Uterus (tissue), 4 donors: ENCODE data around the gene MAP3K5. TPM values are rescaled to one million over a fixed set of nuclear protein-coding genes. Genes with fewer than 3 reads are reported as not detected.

ENCODE experiments used
- DNase-seq, 2 donors: peaks; one replicate each; pipeline ENCODE4 v3.0.0-alpha.2; 2019 to 2020
- H3K27ac ChIP-seq, 2 donors: fragments of 200-600 bp; sonication (generic); 1 replicate in 1 of 2; 2 replicates in 1 of 2; pipeline ENCODE4 v1.5.1; 2016 to 2018
- H3K27me3 ChIP-seq, 2 donors: fragments of 200-600 bp; sonication (generic); one replicate each; pipeline ENCODE4 v1.5.1; 2018 to 2019; ENCODE audit warnings: control low read depth in 1 of 2
- H3K36me3 ChIP-seq, 2 donors: fragments of 200-600 bp; sonication (generic); one replicate each; pipeline ENCODE4 v1.5.1; 2019; ENCODE audit warnings: control low read depth in 1 of 2
- H3K4me1 ChIP-seq, 2 donors: fragments of 200-600 bp; sonication (generic); one replicate each; pipeline ENCODE4 v1.5.1; 2018 to 2019; ENCODE audit warnings: control low read depth in 1 of 2
- H3K4me3 ChIP-seq, 2 donors: fragments of 200-600 bp; sonication (generic); 1 replicate in 1 of 2; 2 replicates in 1 of 2; pipeline ENCODE4 v1.5.1; 2018 to 2019; ENCODE audit warnings: mild to moderate bottlenecking in 1 of 2
- H3K9me3 ChIP-seq, 2 donors: fragments of 200-600 bp; sonication (generic); one replicate each; pipeline ENCODE4 v1.5.1; 2019; ENCODE audit warnings: control low read depth in 1 of 2
- POLR2A ChIP-seq, 2 donors: fragments of 450-650 bp; IDR thresholded peaks; one replicate each; pipeline ENCODE4 v1.6.1; 2016; ENCODE audit warnings: antibody characterized with exemption in 2 of 2, mild to moderate bottlenecking in 1 of 2, moderate library complexity in 1 of 2
- intact Hi-C: fragments of 100-400 bp; cut with DNase I; formaldehyde crosslinking; loops from one replicate; pipeline ENCODE4 v1.15.1; 2023; ENCODE audit warnings: low total_unique reads
- total RNA-seq, 4 donors: library from RNA; depleted of rRNA in 3 of 4; stranded (reverse); fragments of >200 nt in 3 of 4; gene quantifications; one replicate each; pipeline versions ENCODE4 v1.1.0 to v1.2.4, GENCODE V29; 2014 to 2023
- TF ChIP-seq, protein P1 (sequence below), 4 experiments: fragments of 200-600 bp in 2 of 4; fragments of 450-650 bp in 2 of 4; sonication (generic) in 2 of 4; IDR thresholded peaks; one replicate each; pipeline ENCODE4 v1.5.1; 2016 to 2019; ENCODE audit warnings: antibody characterized with exemption in 4 of 4, mild to moderate bottlenecking in 2 of 4, moderate library complexity in 1 of 4
- donor health status: DM: yes; HTN: yes; CAD: no.

Gene MAP3K5
- total RNA-seq, 4 donors from 2014 or later, result 9.5 to 67.1 (median 15.4) TPM

DNA sequence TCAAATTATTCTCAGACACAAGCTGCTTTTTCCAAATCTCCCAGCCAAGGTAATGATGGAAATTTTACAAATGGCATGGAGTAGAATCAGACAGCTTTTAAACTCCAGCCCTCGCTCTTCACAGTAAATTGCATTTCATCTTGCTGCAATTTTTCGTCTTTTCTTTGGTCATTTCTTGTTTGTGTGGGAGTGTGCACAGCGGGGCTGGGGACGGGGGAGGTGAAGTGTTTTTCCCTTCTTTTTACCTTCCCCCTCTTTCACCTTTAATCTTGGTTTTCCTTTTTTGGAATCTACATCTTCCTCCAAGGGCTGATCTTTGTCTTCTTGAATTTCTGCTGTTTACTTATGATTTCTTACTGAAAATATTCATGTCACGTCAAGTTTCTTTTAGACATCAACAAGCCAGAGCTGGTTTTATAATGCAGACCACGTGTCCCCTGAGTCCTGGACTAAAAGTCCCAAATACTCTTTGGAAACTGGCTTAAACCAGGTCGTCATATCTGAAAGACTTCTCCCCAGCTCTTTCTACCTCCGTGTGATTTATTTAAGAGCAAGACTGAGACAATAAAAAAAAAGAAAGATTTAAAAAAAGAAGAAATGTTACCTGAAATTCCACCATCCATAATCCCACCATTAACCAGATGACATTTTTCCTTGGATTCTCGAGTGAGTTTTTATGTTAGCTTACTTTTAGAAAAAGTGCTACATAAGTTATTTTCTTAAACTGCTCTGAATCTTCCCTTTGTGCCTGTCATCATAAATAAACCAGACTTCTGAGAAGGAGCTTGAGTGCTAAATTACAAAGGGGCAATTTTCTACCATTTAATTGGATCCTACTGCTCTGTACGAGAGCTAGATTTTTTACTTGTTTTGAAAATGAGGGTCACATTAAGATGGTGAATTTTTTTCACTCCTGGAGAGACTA, 52.0 kb downstream of the MAP3K5 start:
- Histone ChIP-seq H3K36me3 (no peaks in the 10 kb centered on the region), H3K4me3 (no peak overlapping the region), H3K27ac (peak overlapping the region; percentile 33 to 46), H3K4me1 (peaks cover 5 to 8% of the 10 kb centered on the region in 2 donors), H3K9me3 (no peaks in the 10 kb centered on the region), H3K27me3 (no peaks in the 10 kb centered on the region)
- TF ChIP-seq, protein P1, sequence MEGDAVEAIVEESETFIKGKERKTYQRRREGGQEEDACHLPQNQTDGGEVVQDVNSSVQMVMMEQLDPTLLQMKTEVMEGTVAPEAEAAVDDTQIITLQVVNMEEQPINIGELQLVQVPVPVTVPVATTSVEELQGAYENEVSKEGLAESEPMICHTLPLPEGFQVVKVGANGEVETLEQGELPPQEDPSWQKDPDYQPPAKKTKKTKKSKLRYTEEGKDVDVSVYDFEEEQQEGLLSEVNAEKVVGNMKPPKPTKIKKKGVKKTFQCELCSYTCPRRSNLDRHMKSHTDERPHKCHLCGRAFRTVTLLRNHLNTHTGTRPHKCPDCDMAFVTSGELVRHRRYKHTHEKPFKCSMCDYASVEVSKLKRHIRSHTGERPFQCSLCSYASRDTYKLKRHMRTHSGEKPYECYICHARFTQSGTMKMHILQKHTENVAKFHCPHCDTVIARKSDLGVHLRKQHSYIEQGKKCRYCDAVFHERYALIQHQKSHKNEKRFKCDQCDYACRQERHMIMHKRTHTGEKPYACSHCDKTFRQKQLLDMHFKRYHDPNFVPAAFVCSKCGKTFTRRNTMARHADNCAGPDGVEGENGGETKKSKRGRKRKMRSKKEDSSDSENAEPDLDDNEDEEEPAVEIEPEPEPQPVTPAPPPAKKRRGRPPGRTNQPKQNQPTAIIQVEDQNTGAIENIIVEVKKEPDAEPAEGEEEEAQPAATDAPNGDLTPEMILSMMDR (IDR thresholded peaks at IDR 0.05), result no peak
- no peak for TF ChIP-seq POLR2A (IDR thresholded peaks at IDR 0.05)
- no peak for DNase-seq
- intact Hi-C loops, result no loop called here

DNA sequence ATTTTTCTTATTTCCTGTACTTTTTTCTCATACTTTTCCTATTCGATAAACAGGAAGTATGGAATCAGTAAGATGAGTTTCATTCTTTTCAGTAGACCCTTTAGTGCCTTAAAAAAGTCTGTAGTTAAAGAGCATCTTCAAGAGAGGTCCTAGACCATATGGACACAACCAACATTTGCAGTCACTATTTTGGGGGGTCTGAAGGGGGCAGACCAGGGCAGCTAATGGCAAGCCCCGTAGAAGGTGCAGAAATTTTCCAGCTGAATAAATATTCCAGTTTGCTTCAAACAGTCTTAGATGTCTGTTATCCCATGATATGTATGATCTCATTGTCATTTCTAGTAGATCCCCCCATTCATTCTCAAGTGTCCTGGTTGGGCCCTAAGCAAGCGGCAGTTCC, 52.8 kb downstream of the MAP3K5 start:
- DNase-seq, result no peak
- H3K36me3 ChIP-seq, result no peaks in the 10 kb centered on the region
- intact Hi-C loops, result no loop called here
- peak overlapping the region; percentile 33 to 46 for H3K27ac ChIP-seq
- H3K4me3 ChIP-seq, result no peak overlapping the region
- peaks cover 5 to 8% of the 10 kb centered on the region in 2 donors for H3K4me1 ChIP-seq
- H3K9me3 ChIP-seq, result no peaks in the 10 kb centered on the region
- no peak for TF ChIP-seq POLR2A (IDR thresholded peaks at IDR 0.05)
- TF ChIP-seq, protein P1 (IDR thresholded peaks at IDR 0.05), result no peak
- H3K27me3 ChIP-seq, result no peaks in the 10 kb centered on the region

DNA sequence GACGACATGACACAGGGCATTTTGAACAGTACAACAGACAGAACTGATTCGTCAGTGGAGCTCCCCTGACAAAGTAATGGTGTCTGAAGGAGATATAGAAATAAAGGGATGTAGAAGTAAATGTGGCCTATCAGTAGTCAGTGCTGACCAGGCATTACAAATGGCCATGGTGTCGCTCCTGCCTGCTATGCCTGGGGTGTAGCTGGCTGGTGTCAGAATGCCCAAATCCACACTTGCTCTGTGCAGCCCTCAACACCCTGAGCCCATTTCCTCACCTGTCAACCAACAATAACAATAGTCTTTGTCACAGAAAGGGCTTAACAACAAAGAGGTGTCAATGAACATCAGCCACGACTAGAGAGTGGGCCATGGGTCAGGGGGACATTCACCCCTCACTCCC, 53.2 kb downstream of the MAP3K5 start:
- H3K9me3 ChIP-seq, result no peaks in the 10 kb centered on the region
- H3K4me1 ChIP-seq, result peaks cover 5 to 8% of the 10 kb centered on the region in 2 donors
- TF ChIP-seq, protein P1 (IDR thresholded peaks at IDR 0.05), result no peak
- TF ChIP-seq POLR2A (IDR thresholded peaks at IDR 0.05), result no peak
- H3K36me3 ChIP-seq, result no peaks in the 10 kb centered on the region
- H3K27me3 ChIP-seq, result no peaks in the 10 kb centered on the region
- no peak for DNase-seq
- peak overlapping the region; percentile 33 to 46 for H3K27ac ChIP-seq
- H3K4me3 ChIP-seq, result no peak overlapping the region
- intact Hi-C loops, result no loop called here

DNA sequence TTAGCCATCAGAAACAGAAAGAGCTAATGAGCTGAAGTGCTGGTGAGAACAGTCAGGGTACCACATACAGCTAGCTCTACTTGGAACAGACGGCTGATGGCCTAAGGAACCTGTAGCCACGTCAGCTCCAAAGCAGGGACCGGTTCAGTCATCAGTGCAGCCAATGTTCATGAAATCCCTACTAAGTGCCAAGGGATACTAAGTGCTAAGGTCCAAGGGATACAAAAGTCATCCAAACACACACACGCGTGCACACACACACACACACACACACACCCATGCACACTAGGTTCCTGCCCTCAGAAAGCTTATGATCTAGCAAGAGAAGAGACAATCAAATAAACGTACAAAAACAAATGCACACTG, 53.6 kb downstream of the MAP3K5 start:
- Histone ChIP-seq H3K4me1 (peaks cover 5 to 8% of the 10 kb centered on the region in 2 donors), H3K27me3 (no peaks in the 10 kb centered on the region), H3K9me3 (no peaks in the 10 kb centered on the region), H3K36me3 (no peaks in the 10 kb centered on the region), H3K4me3 (peak overlapping the region in 1 of 2 donors; percentile 21), H3K27ac (peak overlapping the region; percentile 33 to 60)
- TF ChIP-seq POLR2A (IDR thresholded peaks at IDR 0.05), result no peak
- TF ChIP-seq, protein P1 (IDR thresholded peaks at IDR 0.05), result no peak
- intact Hi-C loops, result no loop called here
- DNase-seq, result no peak
